Hepatocyte (in vitro differentiated cells): ENCODE results near the gene SMIM12. TPM values are rescaled to one million over a fixed set of nuclear protein-coding genes. Genes with fewer than 3 reads are reported as not detected.

Source experiments
- DNase-seq: peaks from one replicate; pipeline ENCODE4 v3.0.0-alpha.2; 2016; ENCODE audit warnings: low spot score
- H2AFZ ChIP-seq: fragments of 200-600 bp; sonication (generic); 2 replicates; pipeline ENCODE4 v1.6.0; 2016; ENCODE audit warnings: antibody characterized with exemption, mild to moderate bottlenecking
- H3K27ac ChIP-seq: fragments of 200-600 bp; sonication (generic); 2 replicates; pipeline ENCODE4 v1.5.1; 2016; ENCODE audit warnings: mild to moderate bottlenecking
- H3K27me3 ChIP-seq: fragments of 200-600 bp; sonication (generic); 2 replicates; pipeline ENCODE4 v1.6.1; 2016
- H3K36me3 ChIP-seq: fragments of 200-600 bp; sonication (generic); replicated peaks from 2 replicates; pipeline ENCODE4 v1.5.1; 2016; ENCODE audit warnings: low read depth; ENCODE audit not compliant: insufficient read depth
- H3K4me1 ChIP-seq: fragments of 200-600 bp; sonication (generic); 2 replicates; pipeline ENCODE4 v1.5.1; 2016; ENCODE audit warnings: mild to moderate bottlenecking, moderate library complexity; ENCODE audit not compliant: insufficient read depth
- H3K4me2 ChIP-seq: fragments of 200-600 bp; sonication (generic); 2 replicates; pipeline ENCODE4 v1.6.0; 2016
- H3K4me3 ChIP-seq: fragments of 200-600 bp; sonication (generic); 2 replicates; pipeline ENCODE4 v1.5.1; 2016; ENCODE audit warnings: mild to moderate bottlenecking
- H3K79me2 ChIP-seq: fragments of 200-600 bp; sonication (generic); 2 replicates; pipeline ENCODE4 v1.6.0; 2017; ENCODE audit warnings: mild to moderate bottlenecking
- H3K9me2 ChIP-seq: fragments of 200-600 bp; sonication (generic); replicated peaks from 2 replicates; pipeline ENCODE4 v1.6.0; 2017; ENCODE audit warnings: mild to moderate bottlenecking; ENCODE audit not compliant: insufficient read depth
- H3K9me3 ChIP-seq: fragments of 200-600 bp; sonication (generic); 2 replicates; pipeline ENCODE4 v1.5.1; 2016; ENCODE audit warnings: low read depth, mild to moderate bottlenecking
- H4K20me1 ChIP-seq: fragments of 200-600 bp; sonication (generic); 2 replicates; pipeline ENCODE4 v1.6.0; 2016; ENCODE audit warnings: mild to moderate bottlenecking; ENCODE audit not compliant: insufficient read depth, poor library complexity, severe bottlenecking
- EZH2 ChIP-seq: fragments of 200-600 bp; sonication (generic); IDR thresholded peaks from 2 replicates; pipeline ENCODE4 v1.6.1; 2016; ENCODE audit warnings: antibody characterized with exemption, mild to moderate bottlenecking, borderline replicate concordance
- EZH2phosphoT487 ChIP-seq: fragments of 200-600 bp; sonication (generic); IDR thresholded peaks from one replicate; pipeline ENCODE4 v1.6.1; 2018; ENCODE audit warnings: antibody characterized with exemption, mild to moderate bottlenecking, low read depth, moderate library complexity; ENCODE audit not compliant: unreplicated experiment, severe bottlenecking
- WGBS: methylation state at CpG from one replicate; pipeline ENCODE4 v1.1.6; 2016; ENCODE audit warnings: low lambda C conversion rate; ENCODE audit errors: missing lambda C conversion rate; 5-methylcytosine and 5-hydroxymethylcytosine counted together
- polyA plus RNA-seq: library from polyadenylated mRNA; unstranded; fragments of >200 nt; fragmentation: Nextera tagmentation; extraction: Ambion mirVana; gene quantifications from 2 replicates; pipeline ENCODE4 v1.2.1, GENCODE V29; 2016
- total RNA-seq: library from RNA; depleted of rRNA; stranded (reverse); fragments of >200 nt; gene quantifications from 2 replicates; pipeline ENCODE4 v1.2.3, GENCODE V29; 2014
- TF ChIP-seq, protein P1 (sequence below): fragments of 200-600 bp; sonication (generic); IDR thresholded peaks from 2 replicates; pipeline ENCODE4 v1.5.1; 2016; ENCODE audit warnings: antibody characterized with exemption, mild to moderate bottlenecking; ENCODE audit not compliant: poor library complexity

Gene SMIM12
- total and polyA plus RNA-seq, 2 experiments from 2014 or later: 21.9 to 53.8 TPM

- Histone ChIP-seq H4K20me1 (no peaks in the 10 kb centered on the region), H3K27ac (no peak overlapping the region), H3K9me3 (no peaks in the 10 kb centered on the region), H3K79me2 (no peaks in the 10 kb centered on the region), H3K4me2 (no peak overlapping the region), H3K9me2 (no peaks in the 10 kb centered on the region), H3K27me3 (no peaks in the 10 kb centered on the region), H3K4me3 (no peak overlapping the region), H3K4me1 (peaks cover 18% of the 10 kb centered on the region), H2AFZ (no peak overlapping the region), H3K36me3 (no peaks in the 10 kb centered on the region)
- WGBS: 68% methylated on average over 3 of the region's 3 CpGs
- DNase-seq: no peak
- TF ChIP-seq EZH2: no peak
- no peak for TF ChIP-seq EZH2phosphoT487
- TF ChIP-seq, protein P1, sequence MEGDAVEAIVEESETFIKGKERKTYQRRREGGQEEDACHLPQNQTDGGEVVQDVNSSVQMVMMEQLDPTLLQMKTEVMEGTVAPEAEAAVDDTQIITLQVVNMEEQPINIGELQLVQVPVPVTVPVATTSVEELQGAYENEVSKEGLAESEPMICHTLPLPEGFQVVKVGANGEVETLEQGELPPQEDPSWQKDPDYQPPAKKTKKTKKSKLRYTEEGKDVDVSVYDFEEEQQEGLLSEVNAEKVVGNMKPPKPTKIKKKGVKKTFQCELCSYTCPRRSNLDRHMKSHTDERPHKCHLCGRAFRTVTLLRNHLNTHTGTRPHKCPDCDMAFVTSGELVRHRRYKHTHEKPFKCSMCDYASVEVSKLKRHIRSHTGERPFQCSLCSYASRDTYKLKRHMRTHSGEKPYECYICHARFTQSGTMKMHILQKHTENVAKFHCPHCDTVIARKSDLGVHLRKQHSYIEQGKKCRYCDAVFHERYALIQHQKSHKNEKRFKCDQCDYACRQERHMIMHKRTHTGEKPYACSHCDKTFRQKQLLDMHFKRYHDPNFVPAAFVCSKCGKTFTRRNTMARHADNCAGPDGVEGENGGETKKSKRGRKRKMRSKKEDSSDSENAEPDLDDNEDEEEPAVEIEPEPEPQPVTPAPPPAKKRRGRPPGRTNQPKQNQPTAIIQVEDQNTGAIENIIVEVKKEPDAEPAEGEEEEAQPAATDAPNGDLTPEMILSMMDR: no peak
Observed at GRCh38 chr1:34842073-34842472, 17.5 kb downstream of the SMIM12 start.

GRCh38 chr1:34840426-34840825, 19.1 kb downstream of the SMIM12 start:
- Histone ChIP-seq H3K27ac (no peak overlapping the region), H3K4me3 (no peak overlapping the region)

DNA sequence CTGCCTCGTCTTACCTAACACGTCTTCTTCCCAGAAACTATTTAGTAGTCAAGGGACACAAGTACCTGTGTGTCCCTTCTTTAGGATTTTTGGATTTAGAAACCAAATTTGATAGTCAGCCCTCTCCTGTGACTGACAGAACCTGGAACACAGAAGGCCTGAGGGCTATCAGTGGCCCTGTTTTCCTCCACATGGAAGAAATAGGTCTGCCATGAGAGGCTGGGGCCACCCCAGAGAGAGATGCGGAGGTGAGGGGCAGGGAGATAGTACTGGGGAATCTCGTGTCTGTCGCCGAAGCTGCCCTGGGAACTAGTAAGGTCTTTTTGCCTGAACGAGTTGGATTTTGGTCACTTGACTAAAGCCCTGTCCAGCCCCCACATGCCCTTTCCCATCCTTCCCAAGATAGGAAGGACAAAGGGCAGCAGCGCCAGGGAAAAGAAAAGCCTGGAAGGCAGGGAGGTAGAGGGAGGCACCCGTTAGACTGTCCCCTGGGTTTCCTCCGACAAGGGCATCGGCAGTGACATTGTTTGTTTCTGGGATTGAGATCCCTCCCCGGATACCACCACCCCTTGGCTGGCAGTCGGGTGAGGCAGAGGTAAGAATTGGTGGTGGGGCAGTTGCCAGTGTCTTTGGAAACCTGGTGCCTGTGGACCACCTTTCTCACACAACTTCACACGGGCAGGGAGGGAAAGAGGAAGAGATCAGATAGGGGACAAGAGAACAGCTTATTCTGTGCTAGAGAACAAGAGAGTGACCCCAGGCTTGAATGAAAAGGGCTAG, 19.8 kb downstream of the SMIM12 start:
- Histone ChIP-seq H3K27ac (no peak overlapping the region), H3K79me2 (no peaks in the 10 kb centered on the region), H3K9me2 (no peaks in the 10 kb centered on the region), H3K4me1 (peaks cover 18% of the 10 kb centered on the region), H4K20me1 (no peaks in the 10 kb centered on the region), H3K4me2 (no peak overlapping the region), H3K4me3 (no peak overlapping the region), H2AFZ (no peak overlapping the region), H3K9me3 (no peaks in the 10 kb centered on the region), H3K36me3 (no peaks in the 10 kb centered on the region), H3K27me3 (no peaks in the 10 kb centered on the region)
- 86% methylated on average over 14 of the region's 14 CpGs for WGBS
- TF ChIP-seq EZH2 (no peak), EZH2phosphoT487 (no peak)
- TF ChIP-seq, protein P1: no peak
- DNase-seq: no peak

More at GRCh38 chr1:34840426-34840825, 19.1 kb downstream of the SMIM12 start:
- Histone ChIP-seq H2AFZ (no peak overlapping the region), H3K27me3 (no peaks in the 10 kb centered on the region), H3K4me2 (no peak overlapping the region), H3K4me1 (peaks cover 18% of the 10 kb centered on the region), H4K20me1 (no peaks in the 10 kb centered on the region), H3K9me3 (no peaks in the 10 kb centered on the region), H3K36me3 (no peaks in the 10 kb centered on the region), H3K9me2 (no peaks in the 10 kb centered on the region), H3K79me2 (no peaks in the 10 kb centered on the region)
- WGBS: 88% methylated on average over 3 of the region's 3 CpGs
- TF ChIP-seq, protein P1: no peak
- TF ChIP-seq EZH2: no peak
- no peak for TF ChIP-seq EZH2phosphoT487
- DNase-seq: no peak
